ENCODE measurements around the gene ALOX5. TPM values are rescaled to one million over a fixed set of nuclear protein-coding genes. Genes with fewer than 3 reads are reported as not detected.

ALOX5 gene
- total RNA-seq, 5 donors from 2014 or later (not counting 1 experiment from before 2014, with no cell fraction given): 13.8 to 39.8 (median 16.1) TPM

DNA sequence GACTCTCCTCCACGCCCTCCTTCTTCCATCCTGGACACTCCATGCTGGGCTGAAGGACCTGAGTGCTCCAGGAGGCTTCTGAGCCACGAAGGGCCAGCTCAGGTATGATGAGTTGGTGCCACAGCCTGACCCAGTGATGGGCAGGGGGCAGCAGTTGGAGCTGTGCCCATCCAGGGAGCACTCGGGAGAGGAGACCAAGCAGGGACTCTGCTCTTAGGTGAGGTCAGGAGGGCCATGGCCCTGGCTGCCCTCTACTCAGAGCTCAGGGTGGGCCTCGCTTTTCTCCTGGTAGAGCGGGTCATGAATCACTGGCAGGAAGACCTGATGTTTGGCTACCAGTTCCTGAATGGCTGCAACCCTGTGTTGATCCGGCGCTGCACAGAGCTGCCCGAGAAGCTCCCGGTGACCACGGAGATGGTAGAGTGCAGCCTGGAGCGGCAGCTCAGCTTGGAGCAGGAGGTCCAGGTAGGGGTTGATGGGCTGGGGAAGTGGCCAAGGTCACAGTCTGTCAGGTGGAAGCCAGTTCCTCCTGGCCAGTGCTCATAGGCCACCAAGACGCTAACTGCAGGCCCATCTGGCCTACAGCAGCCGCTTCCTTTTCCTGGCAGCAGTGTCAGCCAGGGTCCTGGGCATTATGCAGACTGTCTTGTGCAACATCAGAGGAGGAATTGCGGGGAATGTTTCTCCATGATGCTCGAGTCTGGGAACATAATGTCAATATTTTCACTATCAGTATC is 50.8 kb downstream of the ALOX5 start:
- H3K36me3 Mint-ChIP-seq: no peaks in the 10 kb centered on the region
- H3K4me3 Mint-ChIP-seq: no peak overlapping the region
- H3K4me1 Mint-ChIP-seq: peaks cover 47 to 63% (median 58%) of the 10 kb centered on the region in 3 donors
- H3K27ac ChIP-seq (ENCODE audit: low read length): no peak overlapping the region
- CTCF ChIA-PET: no interaction called here
- POLR2A ChIA-PET: no interaction called here
- H3K27me3 Mint-ChIP-seq: peaks cover 0 to 3% of the 10 kb centered on the region in 2 donors
- H3K36me3 ChIP-seq (ENCODE audit: control insufficient read depth in 2 of 2, extremely low read depth in 1 of 2, insufficient read depth in 1 of 2, low read length in 1 of 2): no peaks in the 10 kb centered on the region
- peaks cover 15 to 45% of the 10 kb centered on the region in 2 experiments for H3K4me1 ChIP-seq (ENCODE audit: control insufficient read depth in 1 of 2, extremely low read depth in 1 of 2, insufficient read depth in 2 of 2, low read length in 2 of 2)
- H3K27ac Mint-ChIP-seq: peak overlapping the region in 1 of 2 donors; percentile 43
- no peak overlapping the region for H3K4me3 ChIP-seq (ENCODE audit: control insufficient read depth in 1 of 2, extremely low read depth in 1 of 2, low read length in 1 of 2)
- no peaks in the 10 kb centered on the region for H3K9me3 ChIP-seq
- H3K9me3 Mint-ChIP-seq: no peaks in the 10 kb centered on the region
- 77% methylated on average over 13 of the region's 15 CpGs for WGBS (ENCODE audit: insufficient coverage)
- H3K27me3 ChIP-seq (replicated peaks in 1 of 2; ENCODE audit: control insufficient read depth in 2 of 2, extremely low read depth in 1 of 2, insufficient read depth in 2 of 2, low read length in 1 of 2): peaks cover 0 to 11% of the 10 kb centered on the region in 2 experiments
- DNase-seq (no peak), ATAC-seq (replicated peaks in 1 of 4) (no peak)

GRCh38 chr10:45425621-45426563 is 51.9 kb downstream of the ALOX5 start:
- DNase-seq: no peak
- no peak overlapping the region for H3K27ac ChIP-seq (ENCODE audit: low read length)
- Mint-ChIP-seq H3K9me3 (no peaks in the 10 kb centered on the region), H3K36me3 (no peaks in the 10 kb centered on the region), H3K27me3 (peaks cover 0 to 3% of the 10 kb centered on the region in 2 donors), H3K27ac (peak overlapping the region; percentile 71 to 74), H3K4me3 (no peak overlapping the region), H3K4me1 (peaks cover 37 to 53% (median 47%) of the 10 kb centered on the region in 3 donors)
- WGBS (ENCODE audit: insufficient coverage): 85% methylated on average over 8 of the region's 10 CpGs
- no peaks in the 10 kb centered on the region for H3K36me3 ChIP-seq (ENCODE audit: control insufficient read depth in 2 of 2, extremely low read depth in 1 of 2, insufficient read depth in 1 of 2, low read length in 1 of 2)
- H3K9me3 ChIP-seq: no peaks in the 10 kb centered on the region
- peaks cover 0 to 13% of the 10 kb centered on the region in 2 experiments for H3K27me3 ChIP-seq (replicated peaks in 1 of 2; ENCODE audit: control insufficient read depth in 2 of 2, extremely low read depth in 1 of 2, insufficient read depth in 2 of 2, low read length in 1 of 2)
- no peak for ATAC-seq (replicated peaks in 1 of 4)
- no peak overlapping the region for H3K4me3 ChIP-seq (ENCODE audit: control insufficient read depth in 1 of 2, extremely low read depth in 1 of 2, low read length in 1 of 2)
- peaks cover 11 to 37% of the 10 kb centered on the region in 2 experiments for H3K4me1 ChIP-seq (ENCODE audit: control insufficient read depth in 1 of 2, extremely low read depth in 1 of 2, insufficient read depth in 2 of 2, low read length in 2 of 2)
- ChIA-PET CTCF (no interaction called here), POLR2A (no interaction called here)

DNA sequence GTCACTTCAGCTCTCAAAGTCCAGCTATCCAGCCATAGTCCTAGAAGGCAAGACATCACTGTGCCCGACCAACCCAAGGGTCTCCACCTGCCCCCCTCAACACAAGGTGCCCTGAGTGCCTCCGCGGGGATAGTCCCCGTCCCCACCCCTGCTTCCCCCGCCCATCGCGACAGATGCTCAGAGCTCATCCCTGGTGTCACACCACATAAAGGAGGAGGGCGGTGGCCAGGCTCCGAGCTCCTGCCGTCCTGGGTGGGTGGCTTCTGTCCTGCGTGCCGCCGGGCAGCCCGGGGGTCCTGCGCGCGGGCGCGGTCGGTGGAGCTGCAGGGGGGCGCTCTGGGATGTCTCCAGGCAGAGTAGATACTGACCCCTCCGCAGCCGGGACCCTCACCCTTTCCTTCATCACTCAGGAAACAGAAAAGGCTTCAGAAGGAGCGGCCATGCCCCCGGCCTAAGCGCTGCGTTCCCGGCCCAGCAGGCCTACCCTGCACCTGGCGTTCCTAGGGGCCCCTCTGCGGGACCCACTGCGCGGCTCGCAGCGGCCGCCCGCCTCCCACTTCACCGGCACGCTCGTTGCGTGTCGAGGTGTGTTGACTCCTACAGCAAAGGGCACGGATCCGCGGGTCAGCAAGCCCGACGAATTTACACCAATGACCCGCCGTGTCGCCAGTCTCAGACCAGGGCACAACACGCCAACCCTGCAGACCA is 53.4 kb downstream of the ALOX5 start:
- 93% methylated on average over 49 of the region's 50 CpGs for WGBS (ENCODE audit: insufficient coverage)
- H3K4me1 ChIP-seq (ENCODE audit: control insufficient read depth in 1 of 2, extremely low read depth in 1 of 2, insufficient read depth in 2 of 2, low read length in 2 of 2): peaks cover under 1 to 22% of the 10 kb centered on the region in 2 experiments
- CTCF ChIA-PET: no interaction called here
- peaks cover 0 to 3% of the 10 kb centered on the region in 2 donors for H3K27me3 Mint-ChIP-seq
- no peak overlapping the region for H3K27ac ChIP-seq (ENCODE audit: low read length)
- POLR2A ChIA-PET: no interaction called here
- H3K9me3 ChIP-seq: no peaks in the 10 kb centered on the region
- H3K27ac Mint-ChIP-seq: no peak overlapping the region
- no peaks in the 10 kb centered on the region for H3K36me3 Mint-ChIP-seq
- H3K4me3 ChIP-seq (ENCODE audit: control insufficient read depth in 1 of 2, extremely low read depth in 1 of 2, low read length in 1 of 2): no peak overlapping the region
- H3K36me3 ChIP-seq (ENCODE audit: control insufficient read depth in 2 of 2, extremely low read depth in 1 of 2, insufficient read depth in 1 of 2, low read length in 1 of 2): no peaks in the 10 kb centered on the region
- H3K27me3 ChIP-seq (replicated peaks in 1 of 2; ENCODE audit: control insufficient read depth in 2 of 2, extremely low read depth in 1 of 2, insufficient read depth in 2 of 2, low read length in 1 of 2): peaks cover 0 to 8% of the 10 kb centered on the region in 2 experiments
- no peak overlapping the region for H3K4me3 Mint-ChIP-seq
- no peaks in the 10 kb centered on the region for H3K9me3 Mint-ChIP-seq
- H3K4me1 Mint-ChIP-seq: peaks cover 22 to 38% (median 34%) of the 10 kb centered on the region in 3 donors
- ATAC-seq (replicated peaks in 1 of 4): no peak
- DNase-seq: no peak

GRCh38 chr10:45427970-45428366 is 54.0 kb downstream of the ALOX5 start:
- Histone ChIP-seq H3K4me1 (ENCODE audit: control insufficient read depth in 1 of 2, extremely low read depth in 1 of 2, insufficient read depth in 2 of 2, low read length in 2 of 2) (peaks cover 0 to 17% of the 10 kb centered on the region in 2 experiments), H3K4me3 (ENCODE audit: control insufficient read depth in 1 of 2, extremely low read depth in 1 of 2, low read length in 1 of 2) (no peak overlapping the region), H3K9me3 (no peaks in the 10 kb centered on the region), H3K36me3 (ENCODE audit: control insufficient read depth in 2 of 2, extremely low read depth in 1 of 2, insufficient read depth in 1 of 2, low read length in 1 of 2) (no peaks in the 10 kb centered on the region), H3K27me3 (replicated peaks in 1 of 2; ENCODE audit: control insufficient read depth in 2 of 2, extremely low read depth in 1 of 2, insufficient read depth in 2 of 2, low read length in 1 of 2) (peaks cover 0 to 8% of the 10 kb centered on the region in 2 experiments), H3K27ac (ENCODE audit: low read length) (no peak overlapping the region)
- POLR2A ChIA-PET: no interaction called here
- H3K27ac Mint-ChIP-seq: no peak overlapping the region
- DNase-seq (no peak), ATAC-seq (replicated peaks in 1 of 4) (no peak)
- 86% methylated on average over 9 of the region's 16 CpGs for WGBS (ENCODE audit: insufficient coverage)
- H3K4me3 Mint-ChIP-seq: no peak overlapping the region
- no peaks in the 10 kb centered on the region for H3K9me3 Mint-ChIP-seq
- H3K27me3 Mint-ChIP-seq: peaks cover 0 to 3% of the 10 kb centered on the region in 2 donors
- CTCF ChIA-PET: no interaction called here
- H3K36me3 Mint-ChIP-seq: no peaks in the 10 kb centered on the region
- H3K4me1 Mint-ChIP-seq: peaks cover 21 to 38% (median 34%) of the 10 kb centered on the region in 3 donors

DNA sequence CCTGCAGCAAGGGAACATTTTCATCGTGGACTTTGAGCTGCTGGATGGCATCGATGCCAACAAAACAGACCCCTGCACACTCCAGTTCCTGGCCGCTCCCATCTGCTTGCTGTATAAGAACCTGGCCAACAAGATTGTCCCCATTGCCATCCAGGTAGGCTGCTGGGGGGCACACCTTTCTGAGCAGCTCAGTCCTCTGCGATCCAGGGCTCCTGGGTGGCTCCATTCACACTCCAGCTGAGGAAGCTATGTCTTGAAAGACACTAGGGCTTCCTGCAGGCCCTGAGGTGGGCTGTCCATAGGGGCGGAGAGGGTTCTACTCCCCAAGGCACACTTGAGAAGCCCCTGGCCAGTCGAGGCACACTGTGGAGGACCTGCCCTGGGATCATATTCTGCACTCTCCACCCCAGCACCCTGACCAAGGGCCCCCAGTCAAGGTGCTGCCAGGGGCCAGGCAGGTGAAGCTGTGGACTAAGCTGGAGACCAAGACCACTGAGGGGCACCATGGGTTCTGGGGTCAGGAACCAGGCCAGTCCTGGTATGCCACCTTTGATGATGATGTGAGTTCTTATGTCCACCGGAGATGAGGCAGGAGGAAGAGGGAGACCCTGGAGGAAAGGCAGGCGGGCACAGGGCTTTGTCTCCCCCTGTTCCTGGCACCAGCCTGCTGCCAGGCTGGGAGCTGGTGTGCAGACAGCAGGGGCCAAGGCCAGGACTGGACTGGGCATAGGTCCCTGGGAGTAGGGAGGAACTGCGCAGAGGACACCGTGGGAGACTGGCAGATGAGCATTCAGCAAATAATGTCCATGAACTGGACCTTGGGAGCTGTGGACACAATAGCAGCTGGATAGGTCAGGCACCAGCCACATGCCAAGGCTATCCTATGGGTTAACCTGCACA is 54.8 kb downstream of the ALOX5 start:
- Mint-ChIP-seq H3K4me3 (no peak overlapping the region), H3K9me3 (no peaks in the 10 kb centered on the region), H3K27me3 (peaks cover 0 to 3% of the 10 kb centered on the region in 2 donors), H3K36me3 (no peaks in the 10 kb centered on the region), H3K4me1 (peaks cover 29 to 38% (median 34%) of the 10 kb centered on the region in 3 donors), H3K27ac (no peak overlapping the region)
- no peaks in the 10 kb centered on the region for H3K36me3 ChIP-seq (ENCODE audit: control insufficient read depth in 2 of 2, extremely low read depth in 1 of 2, insufficient read depth in 1 of 2, low read length in 1 of 2)
- ATAC-seq (replicated peaks in 1 of 4): no peak
- CTCF ChIA-PET: no interaction called here
- peaks cover 0 to 8% of the 10 kb centered on the region in 2 experiments for H3K27me3 ChIP-seq (replicated peaks in 1 of 2; ENCODE audit: control insufficient read depth in 2 of 2, extremely low read depth in 1 of 2, insufficient read depth in 2 of 2, low read length in 1 of 2)
- POLR2A ChIA-PET: no interaction called here
- H3K27ac ChIP-seq (ENCODE audit: low read length): no peak overlapping the region
- H3K9me3 ChIP-seq: no peaks in the 10 kb centered on the region
- peaks cover 0 to 15% of the 10 kb centered on the region in 2 experiments for H3K4me1 ChIP-seq (ENCODE audit: control insufficient read depth in 1 of 2, extremely low read depth in 1 of 2, insufficient read depth in 2 of 2, low read length in 2 of 2)
- 89% methylated on average over 8 of the region's 10 CpGs for WGBS (ENCODE audit: insufficient coverage)
- no peak overlapping the region for H3K4me3 ChIP-seq (ENCODE audit: control insufficient read depth in 1 of 2, extremely low read depth in 1 of 2, low read length in 1 of 2)
- no peak for DNase-seq
